Measurements from ENCODE around the gene MMS22L.

Gene MMS22L

GRCh38 chr6:97136626-97137358 lies 146.2 kb downstream of the MMS22L start:
- DNase-seq = no peak

GRCh38 chr6:97133067-97133466 lies 149.9 kb downstream of the MMS22L start:
- no peak for DNase-seq

- DNase-seq = no peak
These were observed 153.9 kb downstream of the MMS22L start for GRCh38 chr6:97129106-97129505.

- DNase-seq = no peak
These were observed 154.5 kb downstream of the MMS22L start for GRCh38 chr6:97128507-97128906.

GRCh38 chr6:97123652-97124051 lies 159.4 kb downstream of the MMS22L start:
- no peak for DNase-seq

- DNase-seq = no peak
These were observed 159.9 kb downstream of the MMS22L start for GRCh38 chr6:97123112-97123511.

GRCh38 chr6:97120511-97120910 lies 162.5 kb downstream of the MMS22L start:
- no peak for DNase-seq

- DNase-seq = no peak
These were observed 168.4 kb downstream of the MMS22L start for GRCh38 chr6:97114645-97115044.

- no peak for DNase-seq
These were observed 169.8 kb downstream of the MMS22L start for GRCh38 chr6:97113170-97113569.

- DNase-seq = no peak
These were observed 171.8 kb downstream of the MMS22L start for GRCh38 chr6:97111243-97111642.

- DNase-seq = no peak
These were observed 172.4 kb downstream of the MMS22L start for GRCh38 chr6:97110626-97111025.

GRCh38 chr6:97110149-97110548 lies 172.9 kb downstream of the MMS22L start:
- DNase-seq = no peak

GRCh38 chr6:97109444-97109843 lies 173.6 kb downstream of the MMS22L start:
- no peak for DNase-seq

GRCh38 chr6:97102145-97102790 lies 180.7 kb downstream of the MMS22L start:
- no peak for DNase-seq

- DNase-seq = no peak
These were observed 182.3 kb downstream of the MMS22L start for GRCh38 chr6:97100696-97101095.

- no peak for DNase-seq
These were observed 185.7 kb downstream of the MMS22L start for GRCh38 chr6:97097068-97098047.

- no peak for DNase-seq
These were observed 187.6 kb downstream of the MMS22L start for GRCh38 chr6:97095311-97095850.

GRCh38 chr6:97094376-97094775 lies 188.6 kb downstream of the MMS22L start:
- no peak for DNase-seq

GRCh38 chr6:97092673-97093305 lies 190.2 kb downstream of the MMS22L start:
- no peak for DNase-seq
